Memory B cell (primary cell): ENCODE data around the gene ST3GAL6.
A peak's percentile ranks its signal among the peaks of the same experiment; 100 is the strongest.

Experiments used
- ATAC-seq: fragments of 150-1000 bp; cut with Tn5 transposase; 2 replicates; pipeline ENCODE4 v1.10.0; 2021; ENCODE audit warnings: low read depth, mild to moderate bottlenecking, moderate library complexity
- DNase-seq, 2 donors: peaks; one replicate each; pipeline ENCODE4 v3.0.0; 2022; ENCODE audit warnings: low spot score in 2 of 2
- H3K27ac Mint-ChIP-seq: one replicate; pipeline ENCODE4 v1.8.0; 2022; ENCODE audit warnings: mild to moderate bottlenecking, moderate library complexity, mixed read lengths
- H3K27me3 Mint-ChIP-seq: one replicate; pipeline ENCODE4 v1.8.0; 2022; ENCODE audit warnings: mixed read lengths
- H3K36me3 Mint-ChIP-seq: one replicate; pipeline ENCODE4 v1.8.0; 2022; ENCODE audit warnings: mild to moderate bottlenecking, mixed read lengths
- H3K4me1 Mint-ChIP-seq: one replicate; pipeline ENCODE4 v1.8.0; 2022; ENCODE audit warnings: mixed read lengths
- H3K4me3 Mint-ChIP-seq: one replicate; pipeline ENCODE4 v1.8.0; 2022; ENCODE audit warnings: mild to moderate bottlenecking, moderate library complexity, mixed read lengths
- H3K9me3 Mint-ChIP-seq: one replicate; pipeline ENCODE4 v1.8.0; 2022; ENCODE audit warnings: mixed read lengths

Gene ST3GAL6

GRCh38 chr3:98733053-98733811, 29.9 kb upstream of the ST3GAL6 start:
- Mint-ChIP-seq H3K9me3 (no peaks in the 10 kb centered on the region), H3K36me3 (no peaks in the 10 kb centered on the region), H3K27me3 (peaks cover 28% of the 10 kb centered on the region), H3K27ac (no peak overlapping the region), H3K4me1 (peaks cover 10% of the 10 kb centered on the region), H3K4me3 (peak overlapping the region; percentile 54)
- no peak for DNase-seq
- ATAC-seq = no peak

GRCh38 chr3:98733812-98734281, 29.3 kb upstream of the ST3GAL6 start:
- Mint-ChIP-seq H3K4me3 (peak overlapping the region; percentile 54), H3K27me3 (peaks cover 26% of the 10 kb centered on the region), H3K9me3 (no peaks in the 10 kb centered on the region), H3K4me1 (peaks cover 10% of the 10 kb centered on the region), H3K36me3 (no peaks in the 10 kb centered on the region), H3K27ac (no peak overlapping the region)
- no peak for DNase-seq
- no peak for ATAC-seq

- H3K27ac Mint-ChIP-seq = no peak overlapping the region
- no peaks in the 10 kb centered on the region for H3K36me3 Mint-ChIP-seq
- H3K4me3 Mint-ChIP-seq = no peak overlapping the region
- no peak for DNase-seq
- peaks cover 26% of the 10 kb centered on the region for H3K27me3 Mint-ChIP-seq
- H3K4me1 Mint-ChIP-seq = peaks cover 10% of the 10 kb centered on the region
- ATAC-seq = no peak
- H3K9me3 Mint-ChIP-seq = no peaks in the 10 kb centered on the region
Measured at GRCh38 chr3:98734306-98734705, 28.8 kb upstream of the ST3GAL6 start.

GRCh38 chr3:98734735-98735134, 28.4 kb upstream of the ST3GAL6 start:
- ATAC-seq = no peak
- Mint-ChIP-seq H3K4me3 (no peak overlapping the region), H3K27me3 (peaks cover 25% of the 10 kb centered on the region), H3K9me3 (no peaks in the 10 kb centered on the region), H3K4me1 (peaks cover 10% of the 10 kb centered on the region), H3K27ac (no peak overlapping the region), H3K36me3 (no peaks in the 10 kb centered on the region)
- no peak for DNase-seq

- Mint-ChIP-seq H3K27ac (no peak overlapping the region), H3K9me3 (no peaks in the 10 kb centered on the region), H3K4me1 (peaks cover 10% of the 10 kb centered on the region), H3K27me3 (peaks cover 24% of the 10 kb centered on the region), H3K4me3 (no peak overlapping the region), H3K36me3 (no peaks in the 10 kb centered on the region)
- DNase-seq (no peak), ATAC-seq (no peak)
Measured at GRCh38 chr3:98735296-98735695, 27.8 kb upstream of the ST3GAL6 start.

GRCh38 chr3:98735761-98736269, 27.3 kb upstream of the ST3GAL6 start:
- Mint-ChIP-seq H3K27me3 (peaks cover 19% of the 10 kb centered on the region), H3K36me3 (no peaks in the 10 kb centered on the region), H3K4me1 (peaks cover 10% of the 10 kb centered on the region), H3K27ac (no peak overlapping the region), H3K4me3 (no peak overlapping the region), H3K9me3 (no peaks in the 10 kb centered on the region)
- ATAC-seq (no peak), DNase-seq (no peak)

- Mint-ChIP-seq H3K9me3 (no peaks in the 10 kb centered on the region), H3K27me3 (peaks cover 17% of the 10 kb centered on the region), H3K4me3 (no peak overlapping the region), H3K27ac (no peak overlapping the region), H3K4me1 (peaks cover 10% of the 10 kb centered on the region), H3K36me3 (no peaks in the 10 kb centered on the region)
- ATAC-seq (no peak), DNase-seq (no peak)
Measured at GRCh38 chr3:98737301-98737700, 25.8 kb upstream of the ST3GAL6 start.

DNA sequence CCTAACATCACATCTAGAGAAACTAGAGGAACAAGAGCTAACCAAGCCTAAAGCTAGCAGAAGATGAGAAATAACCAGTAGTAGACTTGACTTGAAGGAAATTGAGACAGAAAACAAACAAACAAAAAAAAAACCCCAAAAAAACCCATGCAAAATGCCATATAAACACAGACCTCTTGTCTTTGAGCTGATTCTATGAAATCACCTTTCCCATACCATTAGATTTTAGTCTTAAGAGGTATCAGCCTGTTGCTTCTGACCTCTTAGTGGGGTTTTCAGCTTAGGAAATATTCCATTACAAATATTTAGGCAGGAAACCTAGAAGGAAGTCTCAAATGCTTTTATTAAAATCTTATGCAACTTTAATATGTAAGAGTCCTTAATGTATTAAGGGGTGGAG, 23.9 kb upstream of the ST3GAL6 start:
- ATAC-seq (no peak), DNase-seq (no peak)
- Mint-ChIP-seq H3K9me3 (no peaks in the 10 kb centered on the region), H3K36me3 (no peaks in the 10 kb centered on the region), H3K4me1 (no peaks in the 10 kb centered on the region), H3K27ac (no peak overlapping the region), H3K27me3 (peaks cover 17% of the 10 kb centered on the region), H3K4me3 (no peak overlapping the region)

- Mint-ChIP-seq H3K27ac (no peak overlapping the region), H3K9me3 (no peaks in the 10 kb centered on the region), H3K4me3 (no peak overlapping the region), H3K4me1 (no peaks in the 10 kb centered on the region), H3K36me3 (no peaks in the 10 kb centered on the region), H3K27me3 (peaks cover 13% of the 10 kb centered on the region)
- no peak for DNase-seq
- ATAC-seq = no peak
Measured at GRCh38 chr3:98740324-98740723, 22.8 kb upstream of the ST3GAL6 start.

DNA sequence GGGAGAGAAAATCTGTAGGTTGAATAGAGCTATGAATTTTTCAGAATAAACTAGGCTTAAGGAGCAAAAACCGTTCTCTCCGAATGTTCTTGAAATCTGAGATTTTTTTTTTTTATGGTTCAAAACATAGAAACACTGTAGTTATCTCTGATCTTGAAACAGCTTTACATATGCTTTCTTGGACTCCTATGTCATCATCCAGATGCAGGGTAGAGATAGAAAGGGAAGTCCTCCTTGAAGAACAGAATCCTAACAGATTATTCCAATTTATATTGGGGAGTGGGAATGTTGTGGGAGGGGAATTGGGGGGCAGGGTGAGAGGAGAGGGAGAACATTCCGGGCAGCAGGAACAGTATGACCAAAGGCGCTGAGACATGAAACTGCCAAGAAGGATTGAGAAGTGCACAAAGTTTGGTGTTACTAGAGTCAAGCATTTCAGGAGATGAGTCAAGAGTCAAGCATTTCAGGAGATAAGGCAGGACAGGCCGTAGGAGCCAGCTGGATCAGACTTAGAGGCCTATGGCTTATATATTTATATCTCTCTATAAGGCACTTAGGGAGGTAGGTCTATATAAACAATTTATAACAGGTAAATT, 21.9 kb upstream of the ST3GAL6 start:
- Mint-ChIP-seq H3K27ac (no peak overlapping the region), H3K9me3 (no peaks in the 10 kb centered on the region), H3K27me3 (peaks cover 14% of the 10 kb centered on the region), H3K36me3 (no peaks in the 10 kb centered on the region), H3K4me3 (no peak overlapping the region), H3K4me1 (no peaks in the 10 kb centered on the region)
- no peak for ATAC-seq
- no peak for DNase-seq

GRCh38 chr3:98743071-98743470, 20.1 kb upstream of the ST3GAL6 start:
- Mint-ChIP-seq H3K27me3 (peaks cover 6% of the 10 kb centered on the region), H3K4me1 (no peaks in the 10 kb centered on the region)
- no peak for ATAC-seq

DNA sequence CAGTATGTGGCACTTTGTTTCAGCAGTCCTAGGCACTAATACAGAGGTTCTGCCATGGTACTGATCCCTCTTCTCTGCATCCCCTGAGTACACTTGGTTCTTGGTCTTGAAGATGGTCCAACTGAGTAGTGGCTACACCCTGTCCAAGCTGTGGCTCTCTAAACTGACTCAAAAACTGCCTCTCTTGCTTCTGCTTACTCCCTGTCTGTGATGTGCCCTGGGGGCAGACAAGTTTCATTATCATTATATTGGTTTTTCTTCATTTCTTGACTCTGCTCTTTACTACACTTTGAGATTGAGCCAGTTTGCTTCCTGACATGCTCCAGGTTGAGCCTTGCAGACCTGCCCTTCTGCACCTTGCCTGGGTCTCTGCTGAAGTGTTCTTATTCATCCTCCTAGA, 18.9 kb upstream of the ST3GAL6 start:
- DNase-seq = no peak
- Mint-ChIP-seq H3K9me3 (peaks cover 1% of the 10 kb centered on the region), H3K36me3 (no peaks in the 10 kb centered on the region), H3K4me3 (no peak overlapping the region), H3K27ac (no peak overlapping the region), H3K4me1 (no peaks in the 10 kb centered on the region), H3K27me3 (peaks cover 7% of the 10 kb centered on the region)
- ATAC-seq = no peak

More at GRCh38 chr3:98743071-98743470, 20.1 kb upstream of the ST3GAL6 start:
- no peak for DNase-seq
- no peaks in the 10 kb centered on the region for H3K36me3 Mint-ChIP-seq
- no peaks in the 10 kb centered on the region for H3K9me3 Mint-ChIP-seq
- no peak overlapping the region for H3K4me3 Mint-ChIP-seq
- H3K27ac Mint-ChIP-seq = no peak overlapping the region

DNA sequence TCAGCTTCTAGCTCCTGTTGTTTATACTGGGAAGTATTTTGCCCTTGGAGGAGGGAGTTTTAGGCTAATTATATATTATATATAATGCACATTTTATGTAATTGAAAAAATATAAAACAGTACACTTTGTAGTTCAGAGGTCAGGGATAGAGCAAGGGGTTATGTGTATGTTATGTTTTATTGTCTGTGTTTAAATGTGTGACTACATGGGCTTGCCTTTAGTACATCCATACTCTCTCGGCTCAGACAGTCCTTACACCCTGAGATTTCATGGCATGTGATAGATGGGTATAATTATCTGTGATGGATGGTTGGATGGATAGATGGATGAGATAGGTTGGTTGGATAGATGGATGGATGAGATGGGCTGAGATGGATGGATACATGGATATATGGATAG, 17.4 kb upstream of the ST3GAL6 start:
- DNase-seq (no peak), ATAC-seq (no peak)
- H3K27ac Mint-ChIP-seq = no peak overlapping the region
- H3K4me1 Mint-ChIP-seq = no peaks in the 10 kb centered on the region
- H3K4me3 Mint-ChIP-seq = no peak overlapping the region
- peaks cover 1% of the 10 kb centered on the region for H3K9me3 Mint-ChIP-seq
- no peaks in the 10 kb centered on the region for H3K36me3 Mint-ChIP-seq
- H3K27me3 Mint-ChIP-seq = peaks cover 7% of the 10 kb centered on the region

DNA sequence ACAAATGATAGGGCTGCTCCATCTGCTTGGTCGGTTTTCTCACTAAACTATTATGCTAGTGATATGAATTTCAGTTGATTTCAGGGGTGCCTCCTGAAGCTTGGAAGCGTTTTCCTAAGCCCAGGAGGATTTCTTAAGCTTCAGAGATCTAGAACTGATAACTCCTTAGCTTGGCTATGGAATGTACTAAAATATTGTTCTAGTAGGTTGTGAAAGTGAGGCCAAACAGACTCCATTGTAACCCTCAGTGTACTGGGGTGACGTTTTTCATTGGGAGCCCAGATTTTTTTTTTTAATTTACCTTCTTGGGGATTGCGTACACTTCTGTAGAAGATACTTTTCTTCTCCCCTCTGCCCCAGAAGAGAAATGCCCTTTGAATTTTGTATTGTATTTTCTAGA, 17.0 kb upstream of the ST3GAL6 start:
- H3K9me3 Mint-ChIP-seq = peaks cover 1% of the 10 kb centered on the region
- no peak overlapping the region for H3K27ac Mint-ChIP-seq
- no peak for ATAC-seq
- H3K27me3 Mint-ChIP-seq = peaks cover 7% of the 10 kb centered on the region
- no peak overlapping the region for H3K4me3 Mint-ChIP-seq
- no peaks in the 10 kb centered on the region for H3K4me1 Mint-ChIP-seq
- no peaks in the 10 kb centered on the region for H3K36me3 Mint-ChIP-seq
- DNase-seq = no peak
